ENCODE results near the gene MAN1A1. TPM values are rescaled to one million over a fixed set of nuclear protein-coding genes. Genes with fewer than 3 reads are reported as not detected.

MAN1A1 gene
- total and polyA plus RNA-seq, 2 experiments from 2014 or later, result 2.0 to 8.7 TPM

- ATAC-seq, result no peak
- no peaks in the 10 kb centered on the region for H3F3A ChIP-seq (replicated peaks; ENCODE audit: low read depth)
- no peaks in the 10 kb centered on the region for H3K9me2 ChIP-seq (ENCODE audit: insufficient read depth)
- no peak for DNase-seq (ENCODE audit: low spot score)
- H4K20me1 ChIP-seq (replicated peaks; ENCODE audit: insufficient read depth), result no peaks in the 10 kb centered on the region
- no peak overlapping the region for H3K27ac ChIP-seq (ENCODE audit: low read depth)
- no peaks in the 10 kb centered on the region for H3K36me3 ChIP-seq (ENCODE audit: insufficient read depth)
- Mint-ChIP-seq H3K27ac (no peak overlapping the region), H3K4me1 (peaks cover 6% of the 10 kb centered on the region), H3K4me3 (no peak overlapping the region), H3K9me3 (no peaks in the 10 kb centered on the region), H3K27me3 (ENCODE audit: insufficient read depth, low read depth, poor library complexity) (no peaks in the 10 kb centered on the region), H3K36me3 (ENCODE audit: low read depth) (no peaks in the 10 kb centered on the region)
- H3K27me3 ChIP-seq (ENCODE audit: insufficient read depth), result no peaks in the 10 kb centered on the region
- no peaks in the 10 kb centered on the region for H3K4me1 ChIP-seq (ENCODE audit: insufficient read depth)
- TF ChIP-seq POLR2AphosphoS5 (IDR thresholded peaks at IDR 0.05; ENCODE audit: low read depth), result no peak
- no peak for TF ChIP-seq EZH2phosphoT487 (IDR thresholded peaks at IDR 0.05; ENCODE audit: unreplicated experiment)
- TF ChIP-seq ZNF114 (CRISPR knock-in tag; IDR thresholded peaks at IDR 0.05), result no peak
- H3K79me2 ChIP-seq (replicated peaks; ENCODE audit: insufficient read depth), result no peaks in the 10 kb centered on the region
- no peak overlapping the region for H3K4me2 ChIP-seq
- H3K4me3 ChIP-seq, result no peak overlapping the region
- no peak overlapping the region for H2AFZ ChIP-seq
Measured at GRCh38 chr6:119313937-119314884, 35.4 kb downstream of the MAN1A1 start.

- H3K4me2 ChIP-seq, result no peak overlapping the region
- no peak for ATAC-seq
- H3K79me2 ChIP-seq (replicated peaks; ENCODE audit: insufficient read depth), result no peaks in the 10 kb centered on the region
- TF ChIP-seq REST (IDR thresholded peaks at IDR 0.05; ENCODE audit: unreplicated experiment) (no peak), EZH2 (IDR thresholded peaks at IDR 0.05; ENCODE audit: low read depth, unreplicated experiment) (no peak), NANOG (IDR thresholded peaks at IDR 0.05; ENCODE audit: borderline replicate concordance) (no peak), POLR2AphosphoS5 (IDR thresholded peaks at IDR 0.05; ENCODE audit: low read depth) (no peak), EZH2phosphoT487 (IDR thresholded peaks at IDR 0.05; ENCODE audit: unreplicated experiment) (no peak), ZNF114 (CRISPR knock-in tag; IDR thresholded peaks at IDR 0.05) (no peak), ZNF331 (CRISPR knock-in tag; IDR thresholded peaks at IDR 0.05; ENCODE audit: low read depth) (no peak)
- TF ChIP-seq, protein P1, sequence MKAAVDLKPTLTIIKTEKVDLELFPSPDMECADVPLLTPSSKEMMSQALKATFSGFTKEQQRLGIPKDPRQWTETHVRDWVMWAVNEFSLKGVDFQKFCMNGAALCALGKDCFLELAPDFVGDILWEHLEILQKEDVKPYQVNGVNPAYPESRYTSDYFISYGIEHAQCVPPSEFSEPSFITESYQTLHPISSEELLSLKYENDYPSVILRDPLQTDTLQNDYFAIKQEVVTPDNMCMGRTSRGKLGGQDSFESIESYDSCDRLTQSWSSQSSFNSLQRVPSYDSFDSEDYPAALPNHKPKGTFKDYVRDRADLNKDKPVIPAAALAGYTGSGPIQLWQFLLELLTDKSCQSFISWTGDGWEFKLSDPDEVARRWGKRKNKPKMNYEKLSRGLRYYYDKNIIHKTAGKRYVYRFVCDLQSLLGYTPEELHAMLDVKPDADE (IDR thresholded peaks at IDR 0.05), result no peak
- TF ChIP-seq, protein P2, sequence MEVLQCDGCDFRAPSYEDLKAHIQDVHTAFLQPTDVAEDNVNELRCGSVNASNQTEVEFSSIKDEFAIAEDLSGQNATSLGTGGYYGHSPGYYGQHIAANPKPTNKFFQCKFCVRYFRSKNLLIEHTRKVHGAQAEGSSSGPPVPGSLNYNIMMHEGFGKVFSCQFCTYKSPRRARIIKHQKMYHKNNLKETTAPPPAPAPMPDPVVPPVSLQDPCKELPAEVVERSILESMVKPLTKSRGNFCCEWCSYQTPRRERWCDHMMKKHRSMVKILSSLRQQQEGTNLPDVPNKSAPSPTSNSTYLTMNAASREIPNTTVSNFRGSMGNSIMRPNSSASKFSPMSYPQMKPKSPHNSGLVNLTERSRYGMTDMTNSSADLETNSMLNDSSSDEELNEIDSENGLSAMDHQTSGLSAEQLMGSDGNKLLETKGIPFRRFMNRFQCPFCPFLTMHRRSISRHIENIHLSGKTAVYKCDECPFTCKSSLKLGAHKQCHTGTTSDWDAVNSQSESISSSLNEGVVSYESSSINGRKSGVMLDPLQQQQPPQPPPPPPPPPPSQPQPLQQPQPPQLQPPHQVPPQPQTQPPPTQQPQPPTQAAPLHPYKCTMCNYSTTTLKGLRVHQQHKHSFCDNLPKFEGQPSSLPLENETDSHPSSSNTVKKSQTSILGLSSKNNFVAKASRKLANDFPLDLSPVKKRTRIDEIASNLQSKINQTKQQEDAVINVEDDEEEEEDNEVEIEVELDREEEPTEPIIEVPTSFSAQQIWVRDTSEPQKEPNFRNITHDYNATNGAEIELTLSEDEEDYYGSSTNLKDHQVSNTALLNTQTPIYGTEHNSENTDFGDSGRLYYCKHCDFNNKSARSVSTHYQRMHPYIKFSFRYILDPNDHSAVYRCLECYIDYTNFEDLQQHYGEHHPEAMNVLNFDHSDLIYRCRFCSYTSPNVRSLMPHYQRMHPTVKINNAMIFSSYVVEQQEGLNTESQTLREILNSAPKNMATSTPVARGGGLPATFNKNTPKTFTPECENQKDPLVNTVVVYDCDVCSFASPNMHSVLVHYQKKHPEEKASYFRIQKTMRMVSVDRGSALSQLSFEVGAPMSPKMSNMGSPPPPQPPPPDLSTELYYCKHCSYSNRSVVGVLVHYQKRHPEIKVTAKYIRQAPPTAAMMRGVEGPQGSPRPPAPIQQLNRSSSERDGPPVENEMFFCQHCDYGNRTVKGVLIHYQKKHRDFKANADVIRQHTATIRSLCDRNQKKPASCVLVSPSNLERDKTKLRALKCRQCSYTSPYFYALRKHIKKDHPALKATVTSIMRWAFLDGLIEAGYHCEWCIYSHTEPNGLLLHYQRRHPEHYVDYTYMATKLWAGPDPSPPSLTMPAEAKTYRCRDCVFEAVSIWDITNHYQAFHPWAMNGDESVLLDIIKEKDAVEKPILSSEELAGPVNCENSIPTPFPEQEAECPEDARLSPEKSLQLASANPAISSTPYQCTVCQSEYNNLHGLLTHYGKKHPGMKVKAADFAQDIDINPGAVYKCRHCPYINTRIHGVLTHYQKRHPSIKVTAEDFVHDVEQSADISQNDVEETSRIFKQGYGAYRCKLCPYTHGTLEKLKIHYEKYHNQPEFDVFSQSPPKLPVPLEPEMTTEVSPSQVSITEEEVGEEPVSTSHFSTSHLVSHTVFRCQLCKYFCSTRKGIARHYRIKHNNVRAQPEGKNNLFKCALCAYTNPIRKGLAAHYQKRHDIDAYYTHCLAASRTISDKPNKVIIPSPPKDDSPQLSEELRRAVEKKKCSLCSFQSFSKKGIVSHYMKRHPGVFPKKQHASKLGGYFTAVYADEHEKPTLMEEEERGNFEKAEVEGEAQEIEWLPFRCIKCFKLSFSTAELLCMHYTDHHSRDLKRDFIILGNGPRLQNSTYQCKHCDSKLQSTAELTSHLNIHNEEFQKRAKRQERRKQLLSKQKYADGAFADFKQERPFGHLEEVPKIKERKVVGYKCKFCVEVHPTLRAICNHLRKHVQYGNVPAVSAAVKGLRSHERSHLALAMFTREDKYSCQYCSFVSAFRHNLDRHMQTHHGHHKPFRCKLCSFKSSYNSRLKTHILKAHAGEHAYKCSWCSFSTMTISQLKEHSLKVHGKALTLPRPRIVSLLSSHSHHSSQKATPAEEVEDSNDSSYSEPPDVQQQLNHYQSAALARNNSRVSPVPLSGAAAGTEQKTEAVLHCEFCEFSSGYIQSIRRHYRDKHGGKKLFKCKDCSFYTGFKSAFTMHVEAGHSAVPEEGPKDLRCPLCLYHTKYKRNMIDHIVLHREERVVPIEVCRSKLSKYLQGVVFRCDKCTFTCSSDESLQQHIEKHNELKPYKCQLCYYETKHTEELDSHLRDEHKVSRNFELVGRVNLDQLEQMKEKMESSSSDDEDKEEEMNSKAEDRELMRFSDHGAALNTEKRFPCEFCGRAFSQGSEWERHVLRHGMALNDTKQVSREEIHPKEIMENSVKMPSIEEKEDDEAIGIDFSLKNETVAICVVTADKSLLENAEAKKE (CRISPR knock-in tag; IDR thresholded peaks at IDR 0.05), result no peak
Measured at GRCh38 chr6:119312875-119313338, 36.7 kb downstream of the MAN1A1 start.

More at GRCh38 chr6:119312875-119313338, 36.7 kb downstream of the MAN1A1 start:
- no peaks in the 10 kb centered on the region for H3K36me3 Mint-ChIP-seq (ENCODE audit: low read depth)
- H3K27me3 Mint-ChIP-seq (ENCODE audit: insufficient read depth, low read depth, poor library complexity), result no peaks in the 10 kb centered on the region
- Histone ChIP-seq H2AFZ (no peak overlapping the region), H3K9me2 (ENCODE audit: insufficient read depth) (no peaks in the 10 kb centered on the region), H3K4me3 (no peak overlapping the region), H3K4me1 (ENCODE audit: insufficient read depth) (no peaks in the 10 kb centered on the region), H4K20me1 (replicated peaks; ENCODE audit: insufficient read depth) (no peaks in the 10 kb centered on the region), H3F3A (replicated peaks; ENCODE audit: low read depth) (no peaks in the 10 kb centered on the region), H3K36me3 (ENCODE audit: insufficient read depth) (no peaks in the 10 kb centered on the region), H3K27ac (ENCODE audit: low read depth) (no peak overlapping the region), H3K27me3 (ENCODE audit: insufficient read depth) (no peaks in the 10 kb centered on the region)
- no peak for DNase-seq (ENCODE audit: low spot score)
- no peaks in the 10 kb centered on the region for H3K9me3 Mint-ChIP-seq
- H3K4me3 Mint-ChIP-seq, result no peak overlapping the region
- no peak overlapping the region for H3K27ac Mint-ChIP-seq
- peaks cover 12% of the 10 kb centered on the region for H3K4me1 Mint-ChIP-seq
